PC-3 (cell line): Measurements from ENCODE around the gene DNAH2. TPM values are rescaled to one million over a fixed set of nuclear protein-coding genes. Genes with fewer than 3 reads are reported as not detected.
A peak's percentile ranks its signal among the peaks of the same experiment; 100 is the strongest.

Experiments used
- ATAC-seq: fragments of 200-7000 bp; cut with Tn5 transposase; 2 replicates; pipeline ENCODE4 v1.9.1; 2020; ENCODE audit warnings: mild to moderate bottlenecking, moderate library complexity
- BruUV-seq: library from RNA; stranded (reverse); fragments of 400-500 nt; replicated peaks from 2 replicates; lab custom pipeline; 2021; lab: Mats Ljungman, UMichigan
- CTCF ChIA-PET: fragments of 300-600 bp; sonication (Branson Sonifier 250); formaldehyde crosslinking; loops from one replicate; lab custom pipeline; 2022; ENCODE audit warnings: antibody characterized with exemption; lab: Charles Lee
- POLR2A ChIA-PET: fragments of 300-600 bp; sonication (Branson Sonifier 250); formaldehyde crosslinking; loops from one replicate; lab custom pipeline; 2022; ENCODE audit warnings: antibody characterized with exemption; ENCODE audit not compliant: unreplicated experiment; lab: Charles Lee
- DNase-seq: peaks from one replicate; pipeline ENCODE4 v3.0.0-alpha.2; 2015
- H2AFZ ChIP-seq: fragments of 300-600 bp; sonication (generic); 2 replicates; pipeline ENCODE4 v1.6.0; 2016; ENCODE audit warnings: antibody characterized with exemption, low read length
- H3F3A ChIP-seq: fragments of 300-600 bp; sonication (generic); one replicate; pipeline ENCODE4 v1.6.0; 2017; ENCODE audit warnings: antibody characterized with exemption, low read length, control low read depth, mild to moderate bottlenecking; ENCODE audit not compliant: unreplicated experiment
- H3K27ac ChIP-seq: fragments of 300-600 bp; sonication (generic); 2 replicates; pipeline ENCODE4 v1.5.1; 2016; ENCODE audit warnings: mild to moderate bottlenecking, low read length
- H3K27me3 ChIP-seq: fragments of 300-600 bp; sonication (generic); 2 replicates; pipeline ENCODE4 v1.6.1; 2016; ENCODE audit warnings: low read length, mixed read lengths
- H3K36me3 ChIP-seq: fragments of 300-600 bp; sonication (generic); 2 replicates; pipeline ENCODE4 v1.6.1; 2016; ENCODE audit warnings: low read depth, mixed run types, low read length, mixed read lengths
- H3K4me1 ChIP-seq: fragments of 300-600 bp; sonication (generic); 2 replicates; pipeline ENCODE4 v1.5.1; 2016; ENCODE audit warnings: low read length; ENCODE audit not compliant: insufficient read depth
- H3K4me2 ChIP-seq: fragments of 300-600 bp; sonication (generic); 2 replicates; pipeline ENCODE4 v1.6.0; 2016; ENCODE audit warnings: low read length
- H3K4me3 ChIP-seq: fragments of 300-600 bp; sonication (generic); 2 replicates; pipeline ENCODE4 v1.5.1; 2016; ENCODE audit warnings: mild to moderate bottlenecking, low read length, mixed read lengths
- H3K79me2 ChIP-seq: fragments of 300-600 bp; sonication (generic); 2 replicates; pipeline ENCODE4 v1.6.1; 2017; ENCODE audit warnings: low read length, mixed read lengths
- H3K9ac ChIP-seq: fragments of 300-600 bp; sonication (generic); 2 replicates; pipeline ENCODE4 v1.6.0; 2016; ENCODE audit warnings: mild to moderate bottlenecking, low read length
- H3K9me2 ChIP-seq: fragments of 300-600 bp; sonication (generic); replicated peaks from 2 replicates; pipeline ENCODE4 v1.6.1; 2016; ENCODE audit warnings: mixed run types, low read length, mixed read lengths
- H3K9me3 ChIP-seq: fragments of 300-600 bp; sonication (generic); 2 replicates; pipeline ENCODE4 v1.6.1; 2016; ENCODE audit warnings: low read length, mixed read lengths
- H4K20me1 ChIP-seq: fragments of 300-600 bp; sonication (generic); 2 replicates; pipeline ENCODE4 v1.6.1; 2016; ENCODE audit warnings: low read length, mixed read lengths
- EZH2 ChIP-seq: fragments of 300-600 bp; sonication (generic); IDR thresholded peaks from one replicate; pipeline ENCODE4 v1.6.1; 2017; ENCODE audit warnings: antibody characterized with exemption, mild to moderate bottlenecking, low read length; ENCODE audit not compliant: unreplicated experiment
- EZH2phosphoT487 ChIP-seq: fragments of 300-600 bp; sonication (generic); IDR thresholded peaks from 2 replicates; pipeline ENCODE4 v1.6.1; 2018; ENCODE audit warnings: mild to moderate bottlenecking, antibody characterized with exemption, low read length, borderline replicate concordance
- intact Hi-C: fragments of 100-400 bp; cut with micrococcal nuclease; formaldehyde crosslinking; loops from 2 replicates; pipeline ENCODE4 v1.9.0; 2023
- total RNA-seq: library from RNA; depleted of rRNA; stranded (reverse); fragments of >200 nt; gene quantifications from 2 replicates; pipeline ENCODE4 v1.2.3, GENCODE V29; 2014
- TF ChIP-seq, protein P1 (sequence below): fragments of 300-600 bp; sonication (generic); conservative IDR thresholded peaks from 2 replicates; pipeline ENCODE4 v1.5.1; 2017; ENCODE audit warnings: antibody characterized with exemption, low read depth, mild to moderate bottlenecking, low read length

Gene DNAH2
- total RNA-seq, 1 experiment from 2014 or later = 0.62 TPM

DNA sequence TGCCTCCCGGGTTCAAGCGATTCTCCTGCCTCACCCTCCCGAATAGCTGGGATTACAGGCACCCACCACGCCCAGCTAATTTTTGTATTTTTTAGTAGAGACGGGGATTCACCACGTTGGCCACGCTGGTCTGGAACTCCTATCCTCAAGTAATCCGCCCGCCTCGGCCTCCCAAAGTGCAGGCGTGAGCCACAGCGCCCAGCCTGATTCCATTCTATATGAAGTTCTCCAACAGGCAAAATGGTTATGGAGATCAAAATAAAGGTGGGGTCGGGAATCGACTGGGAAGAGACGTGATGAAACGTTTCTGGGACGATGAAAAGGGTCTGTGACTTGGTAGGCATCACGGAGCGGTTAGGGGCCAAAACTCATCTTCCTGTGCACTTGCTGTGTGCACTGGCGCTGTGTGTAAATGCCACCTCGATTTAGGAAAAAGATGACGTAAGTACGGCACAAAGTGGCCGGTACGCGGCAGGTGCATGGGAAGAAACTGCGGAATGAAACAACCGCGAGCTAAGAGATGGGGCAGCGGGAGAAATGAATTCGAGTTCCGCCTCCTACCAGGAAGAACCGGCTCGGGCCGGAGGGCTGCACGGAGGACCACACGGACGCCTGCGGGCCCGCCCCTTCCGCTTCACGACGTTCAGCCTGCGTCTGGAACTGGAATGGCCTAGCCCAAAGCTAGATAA, 31.9 kb upstream of the DNAH2 start:
- DNase-seq (peak; percentile 90), ATAC-seq (peak; percentile 39)
- BruUV-seq = no TSS peak
- POLR2A ChIA-PET = interaction anchor here (0.6 to 0.9 kb wide), 3 partner anchors 102 to 1555 kb away, joined by 3 read pairs; partner anchors contain the start of genes MPDU1 and SENP3
- Histone ChIP-seq H3K4me3 (peak overlapping the region; percentile 85), H3K9me3 (no peaks in the 10 kb centered on the region), H3K27ac (peak overlapping the region; percentile 96), H3K9me2 (no peaks in the 10 kb centered on the region), H3K79me2 (peaks cover 66% of the 10 kb centered on the region), H2AFZ (peak overlapping the region; percentile 42; the same call in 1 of the 2 replicates), H3K4me2 (peak overlapping the region; percentile 88), H3K9ac (peak overlapping the region; percentile 88), H4K20me1 (peaks cover 7% of the 10 kb centered on the region; the same call in 1 of the 2 replicates), H3F3A (no peaks in the 10 kb centered on the region), H3K36me3 (no peaks in the 10 kb centered on the region; the same call in 1 of the 2 replicates), H3K4me1 (peaks cover 16% of the 10 kb centered on the region), H3K27me3 (no peaks in the 10 kb centered on the region)
- CTCF ChIA-PET = no interaction called here
- TF ChIP-seq, protein P1, sequence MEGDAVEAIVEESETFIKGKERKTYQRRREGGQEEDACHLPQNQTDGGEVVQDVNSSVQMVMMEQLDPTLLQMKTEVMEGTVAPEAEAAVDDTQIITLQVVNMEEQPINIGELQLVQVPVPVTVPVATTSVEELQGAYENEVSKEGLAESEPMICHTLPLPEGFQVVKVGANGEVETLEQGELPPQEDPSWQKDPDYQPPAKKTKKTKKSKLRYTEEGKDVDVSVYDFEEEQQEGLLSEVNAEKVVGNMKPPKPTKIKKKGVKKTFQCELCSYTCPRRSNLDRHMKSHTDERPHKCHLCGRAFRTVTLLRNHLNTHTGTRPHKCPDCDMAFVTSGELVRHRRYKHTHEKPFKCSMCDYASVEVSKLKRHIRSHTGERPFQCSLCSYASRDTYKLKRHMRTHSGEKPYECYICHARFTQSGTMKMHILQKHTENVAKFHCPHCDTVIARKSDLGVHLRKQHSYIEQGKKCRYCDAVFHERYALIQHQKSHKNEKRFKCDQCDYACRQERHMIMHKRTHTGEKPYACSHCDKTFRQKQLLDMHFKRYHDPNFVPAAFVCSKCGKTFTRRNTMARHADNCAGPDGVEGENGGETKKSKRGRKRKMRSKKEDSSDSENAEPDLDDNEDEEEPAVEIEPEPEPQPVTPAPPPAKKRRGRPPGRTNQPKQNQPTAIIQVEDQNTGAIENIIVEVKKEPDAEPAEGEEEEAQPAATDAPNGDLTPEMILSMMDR = no peak
- TF ChIP-seq EZH2 (no peak), EZH2phosphoT487 (no peak)
- intact Hi-C loops = loop anchor here (5.0 kb wide), 3 partner anchors 53 to 248 kb away; partner anchors contain the start of genes CD68, FGF11, SHBG and TMEM102

DNA sequence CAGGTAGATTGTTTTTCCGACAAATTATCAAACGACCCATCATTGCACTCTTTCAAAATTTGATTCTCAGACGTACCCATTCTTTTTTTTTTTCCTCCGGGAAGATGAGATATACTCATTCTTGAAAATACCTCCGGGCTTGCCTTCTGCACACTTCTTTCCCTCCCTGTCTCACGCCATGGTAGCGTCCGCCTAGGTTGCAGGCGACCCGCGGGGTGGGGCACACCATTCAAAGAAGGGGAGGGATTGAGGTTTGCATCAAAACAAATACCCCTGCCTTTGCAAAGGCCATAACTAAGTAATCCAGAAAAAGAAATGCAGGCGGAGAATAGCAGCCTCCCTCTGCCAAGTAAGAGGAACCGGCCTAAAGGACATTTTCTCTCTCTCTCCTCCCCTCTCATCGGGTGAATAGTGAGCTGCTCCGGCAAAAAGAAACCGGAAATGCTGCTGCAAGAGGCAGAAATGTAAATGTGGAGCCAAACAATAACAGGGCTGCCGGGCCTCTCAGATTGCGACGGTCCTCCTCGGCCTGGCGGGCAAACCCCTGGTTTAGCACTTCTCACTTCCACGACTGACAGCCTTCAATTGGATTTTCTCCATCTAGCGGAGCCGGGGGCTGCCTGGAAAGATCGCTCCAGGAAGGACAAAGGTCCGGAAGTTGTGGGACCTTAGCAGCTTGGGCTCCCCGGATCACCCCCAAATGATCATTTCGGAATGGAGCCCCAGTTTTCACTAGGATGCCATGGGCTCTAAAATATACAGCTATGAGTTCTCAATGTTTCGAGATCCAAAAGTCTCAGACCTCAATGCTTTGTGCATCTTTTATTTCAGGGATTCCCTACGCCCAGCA, 31.1 kb upstream of the DNAH2 start:
- Histone ChIP-seq H3K27ac (peak overlapping the region; percentile 96), H2AFZ (no peak overlapping the region), H3K4me1 (peaks cover 16% of the 10 kb centered on the region), H3K27me3 (no peaks in the 10 kb centered on the region), H3K9me3 (no peaks in the 10 kb centered on the region), H3K9ac (peak overlapping the region; percentile 88), H3K36me3 (no peaks in the 10 kb centered on the region; the same call in 1 of the 2 replicates), H3F3A (no peaks in the 10 kb centered on the region), H3K9me2 (no peaks in the 10 kb centered on the region), H3K79me2 (peaks cover 66% of the 10 kb centered on the region), H3K4me2 (peak overlapping the region; percentile 88), H3K4me3 (peak overlapping the region; percentile 85), H4K20me1 (peaks cover 7% of the 10 kb centered on the region; the same call in 1 of the 2 replicates)
- ATAC-seq (peak; percentile 17), DNase-seq (no peak)
- TF ChIP-seq, protein P1 = no peak
- TF ChIP-seq EZH2 = no peak
- no peak for TF ChIP-seq EZH2phosphoT487
- intact Hi-C loops = loop anchor here (5.0 kb wide), 3 partner anchors 54 to 249 kb away; partner anchors contain the start of genes CD68, FGF11, SHBG and TMEM102
- POLR2A ChIA-PET = interaction anchor here (0.5 to 0.6 kb wide), 3 partner anchors 47 to 1554 kb away, joined by 3 to 6 read pairs (median 3); no protein-coding TSS in a partner anchor
- TSS peak; percentile 95 for BruUV-seq
- CTCF ChIA-PET = interaction anchor here (0.7 to 2.1 kb wide), 4 partner anchors 59 to 126 kb away, joined by 3 to 6 read pairs (median 4); partner anchors contain the start of genes CD68 and SAT2
